GM23338 (cell line): ENCODE data around the gene CR2. TPM values are rescaled to one million over a fixed set of nuclear protein-coding genes. Genes with fewer than 3 reads are reported as not detected.

Experiments
- ATAC-seq: fragments of 200-7000 bp; cut with Tn5 transposase; 3 replicates; pipeline ENCODE4 v1.9.1; 2020
- DNase-seq: peaks from one replicate; pipeline ENCODE4 v3.0.0-alpha.2; 2015; ENCODE audit warnings: low spot score
- H2AFZ ChIP-seq: fragments of 200-600 bp; sonication (generic); 2 replicates; pipeline ENCODE4 v1.8.0; 2016; ENCODE audit warnings: antibody characterized with exemption, mild to moderate bottlenecking, moderate library complexity
- H3F3A ChIP-seq: fragments of 200-600 bp; sonication (generic); replicated peaks from 2 replicates; pipeline ENCODE4 v1.8.0; 2017; ENCODE audit warnings: antibody characterized with exemption, mixed run types, low read depth
- H3K27ac ChIP-seq: fragments of 200-600 bp; sonication (generic); 2 replicates; pipeline ENCODE4 v1.6.1; 2016; ENCODE audit warnings: low read depth
- H3K27me3 ChIP-seq: fragments of 200-600 bp; sonication (generic); 2 replicates; pipeline ENCODE4 v1.8.0; 2016; ENCODE audit warnings: mild to moderate bottlenecking, mixed run types, moderate library complexity; ENCODE audit not compliant: insufficient read depth
- H3K36me3 ChIP-seq: fragments of 200-600 bp; sonication (generic); 2 replicates; pipeline ENCODE4 v1.8.0; 2016; ENCODE audit warnings: mild to moderate bottlenecking; ENCODE audit not compliant: insufficient read depth
- H3K4me1 ChIP-seq: fragments of 200-600 bp; sonication (generic); 2 replicates; pipeline ENCODE4 v1.8.0; 2016; ENCODE audit warnings: mild to moderate bottlenecking, moderate library complexity; ENCODE audit not compliant: insufficient read depth
- H3K4me2 ChIP-seq: fragments of 200-600 bp; sonication (generic); 2 replicates; pipeline ENCODE4 v1.7.1; 2017; ENCODE audit warnings: mixed run types
- H3K4me3 ChIP-seq: fragments of 200-600 bp; sonication (generic); 2 replicates; pipeline ENCODE4 v1.6.1; 2016; ENCODE audit warnings: mixed run types
- H3K79me2 ChIP-seq: fragments of 200-600 bp; sonication (generic); replicated peaks from 2 replicates; pipeline ENCODE4 v1.8.0; 2017; ENCODE audit warnings: mild to moderate bottlenecking; ENCODE audit not compliant: insufficient read depth
- H3K9me2 ChIP-seq: fragments of 200-600 bp; sonication (generic); 2 replicates; pipeline ENCODE4 v1.8.0; 2017; ENCODE audit not compliant: insufficient read depth
- H4K20me1 ChIP-seq: fragments of 200-600 bp; sonication (generic); replicated peaks from 2 replicates; pipeline ENCODE4 v1.8.0; 2017; ENCODE audit warnings: mild to moderate bottlenecking; ENCODE audit not compliant: insufficient read depth
- H3K27ac Mint-ChIP-seq: 2 replicates; pipeline ENCODE4 v1.8.0; 2020; ENCODE audit warnings: inconsistent platforms, mild to moderate bottlenecking, moderate library complexity, mixed read lengths
- H3K27me3 Mint-ChIP-seq: 3 replicates; pipeline ENCODE4 v1.8.0; 2022; ENCODE audit warnings: low read depth, mild to moderate bottlenecking, moderate library complexity, mixed read lengths, inconsistent platforms; ENCODE audit not compliant: insufficient read depth, poor library complexity
- H3K36me3 Mint-ChIP-seq: 3 replicates; pipeline ENCODE4 v1.8.0; 2021; ENCODE audit warnings: low read depth, mild to moderate bottlenecking, inconsistent platforms, moderate library complexity, mixed read lengths
- H3K4me1 Mint-ChIP-seq: 3 replicates; pipeline ENCODE4 v1.8.0; 2020; ENCODE audit warnings: mild to moderate bottlenecking, inconsistent platforms, mixed read lengths
- H3K4me3 Mint-ChIP-seq: 3 replicates; pipeline ENCODE4 v1.8.0; 2021; ENCODE audit warnings: moderate library complexity, mild to moderate bottlenecking, inconsistent platforms, mixed read lengths
- H3K9me3 Mint-ChIP-seq: 3 replicates; pipeline ENCODE4 v1.8.0; 2020; ENCODE audit warnings: moderate library complexity, mild to moderate bottlenecking, inconsistent platforms, mixed read lengths
- CREB1 ChIP-seq: fragments of 250-450 bp; sonication (Bioruptor Pico); IDR thresholded peaks from 2 replicates; pipeline ENCODE4 v1.5.0; 2020; ENCODE audit warnings: low read depth, mild to moderate bottlenecking, moderate library complexity
- CTCF ChIP-seq, 2 experiments: fragments of 200-600 bp in 1 of 2; sonication (generic) in 1 of 2; conservative IDR thresholded peaks; 2 replicates each; pipeline versions ENCODE4 v1.5.1 to v1.6.1; 2016 to 2017; ENCODE audit warnings: antibody characterized with exemption in 2 of 2, low read depth in 2 of 2, mild to moderate bottlenecking in 2 of 2, moderate library complexity in 1 of 2
- EZH2 ChIP-seq: fragments of 200-600 bp; sonication (generic); IDR thresholded peaks from one replicate; pipeline ENCODE4 v1.8.0; 2017; ENCODE audit warnings: antibody characterized with exemption, mild to moderate bottlenecking, low read depth; ENCODE audit not compliant: unreplicated experiment
- EZH2phosphoT487 ChIP-seq: fragments of 200-600 bp; sonication (generic); IDR thresholded peaks from one replicate; pipeline ENCODE4 v1.8.1; 2018; ENCODE audit warnings: antibody characterized with exemption; ENCODE audit not compliant: unreplicated experiment
- NANOG ChIP-seq: IDR thresholded peaks from 2 replicates; pipeline ENCODE4 v1.6.1; 2016; ENCODE audit warnings: antibody characterized with exemption, borderline replicate concordance
- POLR2AphosphoS5 ChIP-seq: IDR thresholded peaks from 2 replicates; pipeline ENCODE4 v1.6.1; 2016; ENCODE audit warnings: antibody characterized with exemption, low read depth
- STAT1 ChIP-seq: IDR thresholded peaks from one replicate; pipeline ENCODE4 v1.6.1; 2016; ENCODE audit warnings: antibody characterized with exemption; ENCODE audit not compliant: unreplicated experiment
- ZNF331 ChIP-seq: fragments of 250-450 bp; sonication (Bioruptor Pico); IDR thresholded peaks from 2 replicates; pipeline ENCODE4 v1.5.0; 2020; ENCODE audit warnings: low read depth, mild to moderate bottlenecking, moderate library complexity
- long read RNA-seq: library from polyadenylated mRNA; unstranded; transcript quantifications from one replicate; pipeline ENCODE4 v2.0.0, GENCODE V29; 2020; ENCODE audit not compliant: unreplicated experiment
- polyA plus RNA-seq: library from polyadenylated mRNA; unstranded; fragments of >200 nt; fragmentation: Nextera tagmentation; extraction: Ambion mirVana; gene quantifications from 2 replicates; pipeline ENCODE4 v1.2.1, GENCODE V29; 2016
- total RNA-seq: library from RNA; depleted of rRNA; stranded (reverse); fragments of >200 nt; shearing (Covaris generic); gene quantifications from 2 replicates; pipeline ENCODE4 v1.2.3, GENCODE V29; 2014; rRNA removed
- TF ChIP-seq, protein P1 (sequence below): IDR thresholded peaks from one replicate; pipeline ENCODE4 v1.6.1; 2018; ENCODE audit warnings: antibody characterized with exemption; ENCODE audit not compliant: unreplicated experiment
- TF ChIP-seq, protein P2 (sequence below): IDR thresholded peaks from 2 replicates; pipeline ENCODE4 v1.6.1; 2016; ENCODE audit warnings: antibody characterized with exemption

The CR2 gene
- 4.4 and 5.4 TPM in 2 replicates for total RNA-seq
- polyA plus RNA-seq: 2.7 and 2.8 TPM in 2 replicates
- long read RNA-seq: 0 reads

DNA sequence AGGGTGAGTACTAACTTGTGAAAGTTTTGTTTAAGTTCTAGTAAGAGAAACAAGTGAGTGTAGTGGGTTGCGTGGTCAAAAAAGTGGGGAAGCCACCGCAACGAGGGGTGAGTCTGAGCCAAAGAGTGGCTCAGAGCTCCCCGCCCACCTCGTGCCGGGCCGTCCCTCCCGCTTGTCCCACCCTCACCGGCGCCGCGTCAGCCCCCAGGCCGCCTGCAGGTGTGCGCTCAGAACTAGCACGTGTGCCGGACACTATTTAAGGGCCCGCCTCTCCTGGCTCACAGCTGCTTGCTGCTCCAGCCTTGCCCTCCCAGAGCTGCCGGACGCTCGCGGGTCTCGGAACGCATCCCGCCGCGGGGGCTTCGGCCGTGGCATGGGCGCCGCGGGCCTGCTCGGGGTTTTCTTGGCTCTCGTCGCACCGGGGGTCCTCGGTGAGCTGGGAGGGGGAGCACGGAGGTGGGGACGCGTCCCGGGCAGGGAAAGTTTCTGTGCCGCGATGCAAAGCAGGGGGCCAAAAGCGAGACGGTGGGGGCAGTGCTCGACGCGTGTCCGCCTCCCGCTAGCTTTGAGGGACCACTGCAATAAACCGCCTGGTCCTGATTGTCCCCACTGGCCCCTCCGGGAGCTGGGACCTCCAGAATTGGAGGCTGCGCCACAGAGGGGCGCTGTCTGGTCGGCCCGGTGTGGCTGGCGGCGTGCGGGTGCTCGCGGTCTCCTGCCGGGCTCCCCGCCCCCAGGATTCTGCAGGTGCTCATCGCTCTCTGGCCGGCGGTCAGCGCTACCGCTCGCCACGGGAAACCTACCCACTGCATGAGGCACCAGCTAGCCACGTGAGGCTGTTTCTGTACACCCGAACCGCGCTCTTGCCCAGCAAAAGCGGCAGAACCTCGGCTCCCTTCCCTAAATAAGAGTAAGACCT, at the start of gene CR2:
Gene CR2, plus strand, starts transcription at position 283 of the 919 bp plus-strand sequence. Its CDS starts 91 bp downstream, at position 374.
- peak; percentile 93 for DNase-seq
- H3K27ac ChIP-seq: no peak within 1 kb of the TSS
- H3K27ac Mint-ChIP-seq: no peak within 1 kb of the TSS
- H3K27me3 Mint-ChIP-seq: peaks cover 10% of the 10 kb centered on the region
- peaks cover 3% of the 10 kb centered on the region; the same call in 2 of the 3 replicates for H3K4me1 Mint-ChIP-seq
- TF ChIP-seq POLR2AphosphoS5: peak; percentile 51
- TF ChIP-seq EZH2: no peak
- TF ChIP-seq CREB1 (CRISPR knock-in tag): peak; percentile 74
- peak; percentile 56 to 76 for TF ChIP-seq CTCF (conservative IDR thresholded peaks at IDR 0.05; ENCODE audit: low read depth in 2 of 2)
- peak; percentile 98 for ATAC-seq
- peak within 1 kb of the TSS; percentile 75 for H3K4me3 ChIP-seq
- no peaks in the 10 kb centered on the region for H3K36me3 ChIP-seq
- H3K4me2 ChIP-seq: peak within 1 kb of the TSS; percentile 96
- H3K4me3 Mint-ChIP-seq: peak within 1 kb of the TSS; percentile 70
- H3K27me3 ChIP-seq: peaks cover 46% of the 10 kb centered on the region
- peak within 1 kb of the TSS; percentile 88 for H2AFZ ChIP-seq
- H3K9me3 Mint-ChIP-seq: no peaks in the 10 kb centered on the region
- H3K79me2 ChIP-seq: no peaks in the 10 kb centered on the region
- H3K36me3 Mint-ChIP-seq: no peaks in the 10 kb centered on the region
- no peaks in the 10 kb centered on the region; the same call in 1 of the 2 replicates for H3K4me1 ChIP-seq
- H3F3A ChIP-seq: no peaks in the 10 kb centered on the region
- no peaks in the 10 kb centered on the region for H4K20me1 ChIP-seq
- no peaks in the 10 kb centered on the region for H3K9me2 ChIP-seq

GRCh38 chr1:207404849-207405525, 49.1 kb upstream of the CR2 start:
- Mint-ChIP-seq H3K27me3 (peaks cover 2% of the 10 kb centered on the region), H3K36me3 (no peaks in the 10 kb centered on the region), H3K4me1 (no peaks in the 10 kb centered on the region), H3K4me3 (no peak overlapping the region), H3K27ac (no peak overlapping the region), H3K9me3 (no peaks in the 10 kb centered on the region)
- Histone ChIP-seq H2AFZ (no peak overlapping the region), H3K4me3 (no peak overlapping the region), H3K9me2 (no peaks in the 10 kb centered on the region), H4K20me1 (no peaks in the 10 kb centered on the region), H3K4me2 (no peak overlapping the region), H3K27ac (no peak overlapping the region), H3K4me1 (no peaks in the 10 kb centered on the region), H3K27me3 (no peaks in the 10 kb centered on the region), H3F3A (no peaks in the 10 kb centered on the region), H3K36me3 (no peaks in the 10 kb centered on the region), H3K79me2 (no peaks in the 10 kb centered on the region)
- DNase-seq: peak; percentile 78
- TF ChIP-seq NANOG: no peak
- TF ChIP-seq EZH2phosphoT487: no peak
- peak; percentile 81 to 91 for TF ChIP-seq CTCF (conservative IDR thresholded peaks at IDR 0.05; ENCODE audit: low read depth in 2 of 2)
- no peak for TF ChIP-seq STAT1
- TF ChIP-seq, protein P1, sequence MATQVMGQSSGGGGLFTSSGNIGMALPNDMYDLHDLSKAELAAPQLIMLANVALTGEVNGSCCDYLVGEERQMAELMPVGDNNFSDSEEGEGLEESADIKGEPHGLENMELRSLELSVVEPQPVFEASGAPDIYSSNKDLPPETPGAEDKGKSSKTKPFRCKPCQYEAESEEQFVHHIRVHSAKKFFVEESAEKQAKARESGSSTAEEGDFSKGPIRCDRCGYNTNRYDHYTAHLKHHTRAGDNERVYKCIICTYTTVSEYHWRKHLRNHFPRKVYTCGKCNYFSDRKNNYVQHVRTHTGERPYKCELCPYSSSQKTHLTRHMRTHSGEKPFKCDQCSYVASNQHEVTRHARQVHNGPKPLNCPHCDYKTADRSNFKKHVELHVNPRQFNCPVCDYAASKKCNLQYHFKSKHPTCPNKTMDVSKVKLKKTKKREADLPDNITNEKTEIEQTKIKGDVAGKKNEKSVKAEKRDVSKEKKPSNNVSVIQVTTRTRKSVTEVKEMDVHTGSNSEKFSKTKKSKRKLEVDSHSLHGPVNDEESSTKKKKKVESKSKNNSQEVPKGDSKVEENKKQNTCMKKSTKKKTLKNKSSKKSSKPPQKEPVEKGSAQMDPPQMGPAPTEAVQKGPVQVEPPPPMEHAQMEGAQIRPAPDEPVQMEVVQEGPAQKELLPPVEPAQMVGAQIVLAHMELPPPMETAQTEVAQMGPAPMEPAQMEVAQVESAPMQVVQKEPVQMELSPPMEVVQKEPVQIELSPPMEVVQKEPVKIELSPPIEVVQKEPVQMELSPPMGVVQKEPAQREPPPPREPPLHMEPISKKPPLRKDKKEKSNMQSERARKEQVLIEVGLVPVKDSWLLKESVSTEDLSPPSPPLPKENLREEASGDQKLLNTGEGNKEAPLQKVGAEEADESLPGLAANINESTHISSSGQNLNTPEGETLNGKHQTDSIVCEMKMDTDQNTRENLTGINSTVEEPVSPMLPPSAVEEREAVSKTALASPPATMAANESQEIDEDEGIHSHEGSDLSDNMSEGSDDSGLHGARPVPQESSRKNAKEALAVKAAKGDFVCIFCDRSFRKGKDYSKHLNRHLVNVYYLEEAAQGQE: no peak
- no peak for TF ChIP-seq ZNF331 (CRISPR knock-in tag)
- TF ChIP-seq, protein P2, sequence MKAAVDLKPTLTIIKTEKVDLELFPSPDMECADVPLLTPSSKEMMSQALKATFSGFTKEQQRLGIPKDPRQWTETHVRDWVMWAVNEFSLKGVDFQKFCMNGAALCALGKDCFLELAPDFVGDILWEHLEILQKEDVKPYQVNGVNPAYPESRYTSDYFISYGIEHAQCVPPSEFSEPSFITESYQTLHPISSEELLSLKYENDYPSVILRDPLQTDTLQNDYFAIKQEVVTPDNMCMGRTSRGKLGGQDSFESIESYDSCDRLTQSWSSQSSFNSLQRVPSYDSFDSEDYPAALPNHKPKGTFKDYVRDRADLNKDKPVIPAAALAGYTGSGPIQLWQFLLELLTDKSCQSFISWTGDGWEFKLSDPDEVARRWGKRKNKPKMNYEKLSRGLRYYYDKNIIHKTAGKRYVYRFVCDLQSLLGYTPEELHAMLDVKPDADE: no peak
- peak; percentile 85 for ATAC-seq
